Measurements from ENCODE around the gene TFIP11.

Gene TFIP11

DNA sequence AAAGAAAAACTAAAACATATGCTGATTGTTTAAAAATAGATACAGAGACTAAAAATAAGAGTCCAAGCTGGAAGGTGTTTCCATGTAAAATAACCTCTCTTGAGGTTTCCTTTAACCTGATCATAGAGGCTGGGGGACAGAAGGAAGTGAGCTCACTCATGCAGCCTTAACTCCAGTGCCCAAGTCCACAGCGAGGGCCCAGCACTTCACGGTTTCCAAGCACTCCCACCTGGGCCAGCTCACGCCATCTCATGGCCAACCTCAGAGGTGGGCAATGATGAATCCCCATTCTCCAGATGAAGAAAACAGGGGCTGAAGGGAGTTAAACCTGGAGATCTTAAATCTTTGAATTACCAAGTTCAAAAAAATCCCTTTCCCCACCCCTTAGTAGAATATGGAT lies 14.9 kb upstream of the TFIP11 start:
- in situ Hi-C loops (cut with MboI; ENCODE audit: low sequenced_read_pairs, unreplicated experiment) = no loop called here
- TF ChIP-seq, protein P1, sequence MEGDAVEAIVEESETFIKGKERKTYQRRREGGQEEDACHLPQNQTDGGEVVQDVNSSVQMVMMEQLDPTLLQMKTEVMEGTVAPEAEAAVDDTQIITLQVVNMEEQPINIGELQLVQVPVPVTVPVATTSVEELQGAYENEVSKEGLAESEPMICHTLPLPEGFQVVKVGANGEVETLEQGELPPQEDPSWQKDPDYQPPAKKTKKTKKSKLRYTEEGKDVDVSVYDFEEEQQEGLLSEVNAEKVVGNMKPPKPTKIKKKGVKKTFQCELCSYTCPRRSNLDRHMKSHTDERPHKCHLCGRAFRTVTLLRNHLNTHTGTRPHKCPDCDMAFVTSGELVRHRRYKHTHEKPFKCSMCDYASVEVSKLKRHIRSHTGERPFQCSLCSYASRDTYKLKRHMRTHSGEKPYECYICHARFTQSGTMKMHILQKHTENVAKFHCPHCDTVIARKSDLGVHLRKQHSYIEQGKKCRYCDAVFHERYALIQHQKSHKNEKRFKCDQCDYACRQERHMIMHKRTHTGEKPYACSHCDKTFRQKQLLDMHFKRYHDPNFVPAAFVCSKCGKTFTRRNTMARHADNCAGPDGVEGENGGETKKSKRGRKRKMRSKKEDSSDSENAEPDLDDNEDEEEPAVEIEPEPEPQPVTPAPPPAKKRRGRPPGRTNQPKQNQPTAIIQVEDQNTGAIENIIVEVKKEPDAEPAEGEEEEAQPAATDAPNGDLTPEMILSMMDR (IDR thresholded peaks at IDR 0.05; ENCODE audit: borderline replicate concordance, control extremely low read depth, extremely low read depth, insufficient read depth, missing control alignments) = no peak
- DNase-seq (ENCODE audit: low spot score) = no peak

DNA sequence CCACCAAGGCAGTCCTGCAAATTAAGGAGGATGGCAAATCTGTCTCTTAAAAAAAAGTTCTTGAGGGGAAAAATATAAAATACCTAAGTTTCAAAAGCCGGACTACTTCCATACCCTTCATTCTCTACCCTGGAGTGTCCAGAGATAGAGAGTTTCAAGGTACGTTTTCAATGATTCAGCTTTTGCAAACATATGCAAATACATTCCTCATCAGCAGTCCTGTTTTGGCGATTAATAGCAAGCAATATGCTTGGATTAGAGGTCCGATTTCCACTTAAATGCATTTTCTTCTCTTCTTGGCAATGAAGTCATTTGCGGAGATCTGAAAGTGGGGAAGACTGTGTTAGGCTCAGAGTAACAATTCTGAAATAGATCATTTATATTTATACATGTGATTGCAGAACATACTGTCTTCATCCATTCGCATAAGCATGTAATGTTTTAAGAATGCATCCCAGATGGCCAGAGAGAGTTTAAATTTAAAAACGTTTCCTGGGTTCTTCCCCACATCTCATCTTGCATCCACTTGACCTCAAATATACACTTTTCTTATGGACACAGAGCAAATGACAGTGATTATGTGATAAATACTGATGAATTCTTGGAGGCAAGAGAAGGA lies 13.8 kb upstream of the TFIP11 start:
- TF ChIP-seq, protein P1 (IDR thresholded peaks at IDR 0.05; ENCODE audit: borderline replicate concordance, control extremely low read depth, extremely low read depth, insufficient read depth, missing control alignments) = no peak
- DNase-seq (ENCODE audit: low spot score) = no peak
- in situ Hi-C loops (cut with MboI; ENCODE audit: low sequenced_read_pairs, unreplicated experiment) = no loop called here

DNA sequence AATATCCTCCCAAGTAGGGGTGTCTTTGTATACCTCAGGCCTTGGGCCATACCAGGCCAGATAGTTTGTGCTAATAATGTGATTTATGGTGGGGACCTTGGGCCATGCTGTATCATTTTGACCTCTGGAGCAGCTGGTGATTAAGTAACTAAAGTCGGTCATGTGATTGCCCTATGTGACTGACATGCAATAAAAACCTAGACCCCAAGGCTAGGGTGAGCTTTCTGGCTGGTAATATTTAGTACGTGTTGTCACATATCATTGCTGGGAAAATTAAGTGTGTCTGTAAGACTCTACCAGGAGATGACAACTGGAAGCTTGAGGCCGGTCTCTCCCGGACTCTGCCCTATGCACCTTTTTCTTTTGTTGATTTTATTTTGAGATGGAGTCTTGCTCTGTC lies 12.6 kb upstream of the TFIP11 start:
- in situ Hi-C loops (cut with MboI; ENCODE audit: low sequenced_read_pairs, unreplicated experiment) = no loop called here

DNA sequence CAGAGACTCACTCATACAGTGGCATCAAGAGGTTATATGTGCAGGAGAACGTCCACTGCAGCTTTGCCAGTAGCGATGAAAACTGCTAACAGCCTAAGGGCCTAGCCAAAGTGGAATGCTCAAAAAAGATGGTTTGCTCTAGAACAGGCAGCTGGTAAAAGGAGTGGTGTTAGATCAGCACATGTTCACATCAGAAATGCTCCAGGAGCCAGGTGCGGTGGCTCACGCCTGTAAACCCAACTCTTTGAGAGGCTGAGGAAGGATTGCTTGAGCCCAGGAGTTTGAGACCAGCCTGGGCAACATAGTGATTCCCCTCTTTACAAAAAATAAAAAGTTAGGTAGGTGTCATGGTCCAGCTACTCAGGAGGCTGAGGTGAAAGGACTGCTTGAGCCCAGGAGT lies 10.3 kb upstream of the TFIP11 start:
- in situ Hi-C loops (cut with MboI; ENCODE audit: low sequenced_read_pairs, unreplicated experiment) = no loop called here
- no peak for DNase-seq (ENCODE audit: low spot score)
- TF ChIP-seq, protein P1 (IDR thresholded peaks at IDR 0.05; ENCODE audit: borderline replicate concordance, control extremely low read depth, extremely low read depth, insufficient read depth, missing control alignments) = no peak

More for the DNA sequence above, 12.6 kb upstream of the TFIP11 start:
- no peak for DNase-seq (ENCODE audit: low spot score)
- TF ChIP-seq, protein P1 (IDR thresholded peaks at IDR 0.05; ENCODE audit: borderline replicate concordance, control extremely low read depth, extremely low read depth, insufficient read depth, missing control alignments) = no peak

DNA sequence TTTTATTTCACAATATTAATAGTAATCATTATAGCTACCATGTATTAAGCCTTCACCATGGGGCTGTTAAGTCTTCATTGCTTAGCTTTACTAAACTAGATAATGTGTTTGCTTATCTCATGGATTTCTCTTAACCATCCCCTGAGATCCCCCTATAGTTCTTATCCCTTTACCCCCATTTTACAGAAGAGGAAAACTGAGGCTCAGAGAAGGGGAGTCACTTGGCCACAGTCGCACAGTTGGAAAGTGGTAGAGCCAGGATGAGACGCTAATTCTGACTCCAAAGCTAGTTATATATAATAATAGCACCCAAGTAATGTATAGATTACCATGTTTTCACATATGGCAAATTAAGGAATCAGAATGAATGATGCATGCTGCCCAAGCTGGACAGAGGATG lies 9.7 kb upstream of the TFIP11 start:
- no peak for DNase-seq (ENCODE audit: low spot score)
- in situ Hi-C loops (cut with MboI; ENCODE audit: low sequenced_read_pairs, unreplicated experiment) = no loop called here
- TF ChIP-seq, protein P1 (IDR thresholded peaks at IDR 0.05; ENCODE audit: borderline replicate concordance, control extremely low read depth, extremely low read depth, insufficient read depth, missing control alignments) = no peak

DNA sequence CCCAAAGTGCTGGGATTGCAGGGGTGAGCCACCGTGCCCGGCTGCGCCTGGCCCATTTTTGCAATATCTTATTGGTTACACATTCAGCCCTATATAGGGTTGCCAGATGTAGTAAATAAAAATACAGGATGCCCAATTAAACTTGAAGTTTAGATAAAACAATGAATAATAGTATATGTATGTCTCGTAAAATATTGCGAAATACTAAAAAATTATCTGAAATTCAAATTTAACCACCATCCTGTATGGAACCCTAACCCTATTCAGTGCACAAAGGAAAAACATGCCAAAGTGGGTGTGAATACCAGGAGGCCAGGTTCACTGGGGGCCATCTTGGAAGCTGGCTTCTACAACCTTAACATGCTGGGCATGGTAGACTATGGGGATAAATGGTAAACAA lies 5.2 kb upstream of the TFIP11 start:
- TF ChIP-seq, protein P1 (IDR thresholded peaks at IDR 0.05; ENCODE audit: borderline replicate concordance, control extremely low read depth, extremely low read depth, insufficient read depth, missing control alignments) = no peak
- no peak for DNase-seq (ENCODE audit: low spot score)
- in situ Hi-C loops (cut with MboI; ENCODE audit: low sequenced_read_pairs, unreplicated experiment) = no loop called here

Data from GM13976 (cell line).